Liver (tissue), 2 donors: ENCODE data around the gene DSTYK.

Source experiments
- FOXA1 ChIP-seq: IDR thresholded peaks from 2 replicates; pipeline ENCODE4 v1.6.1; 2016; ENCODE audit warnings: antibody characterized with exemption
- TF ChIP-seq, protein P1 (sequence below): fragments of 150-350 bp; IDR thresholded peaks from 2 replicates; pipeline ENCODE4 v1.5.1; 2017; ENCODE audit warnings: improper control_type of control experiment, low read depth, low read length; ENCODE audit not compliant: missing input control
- TF ChIP-seq, protein P2 (sequence below): IDR thresholded peaks from 2 replicates; pipeline ENCODE4 v1.6.1; 2016; ENCODE audit warnings: antibody characterized with exemption
- donor health status: healthy.

DNA sequence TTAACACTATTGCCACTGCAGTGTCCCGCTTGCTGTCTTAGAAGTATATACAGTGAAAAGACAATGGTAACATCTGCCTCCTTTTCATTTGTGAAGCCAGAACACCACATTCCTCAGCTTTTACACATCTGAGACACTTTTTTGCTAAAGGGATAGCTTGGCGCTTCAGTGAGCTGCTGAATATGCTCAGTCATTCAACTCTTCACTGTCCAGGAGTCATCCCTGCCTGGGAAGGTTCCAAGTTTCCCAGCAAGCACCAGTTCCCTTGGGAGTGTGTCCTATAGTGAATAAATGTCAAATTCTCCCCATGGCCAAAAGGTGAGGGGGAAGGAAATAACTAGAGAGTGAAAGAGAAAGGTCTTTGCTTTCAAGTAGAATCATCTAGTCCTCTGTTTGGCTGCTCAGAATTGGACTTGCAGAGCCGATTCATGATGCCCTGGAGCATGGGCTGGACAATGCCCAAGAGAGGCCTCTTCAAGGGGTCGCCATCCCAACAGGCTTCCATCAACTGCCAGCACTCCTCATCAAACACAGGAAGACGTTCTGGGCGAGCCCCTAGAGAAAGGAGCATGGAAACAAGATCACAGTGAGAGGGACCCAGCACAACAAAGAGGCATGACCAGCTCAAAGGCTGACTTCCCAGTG lies 64.2 kb downstream of the DSTYK start:
- TF ChIP-seq, protein P1, sequence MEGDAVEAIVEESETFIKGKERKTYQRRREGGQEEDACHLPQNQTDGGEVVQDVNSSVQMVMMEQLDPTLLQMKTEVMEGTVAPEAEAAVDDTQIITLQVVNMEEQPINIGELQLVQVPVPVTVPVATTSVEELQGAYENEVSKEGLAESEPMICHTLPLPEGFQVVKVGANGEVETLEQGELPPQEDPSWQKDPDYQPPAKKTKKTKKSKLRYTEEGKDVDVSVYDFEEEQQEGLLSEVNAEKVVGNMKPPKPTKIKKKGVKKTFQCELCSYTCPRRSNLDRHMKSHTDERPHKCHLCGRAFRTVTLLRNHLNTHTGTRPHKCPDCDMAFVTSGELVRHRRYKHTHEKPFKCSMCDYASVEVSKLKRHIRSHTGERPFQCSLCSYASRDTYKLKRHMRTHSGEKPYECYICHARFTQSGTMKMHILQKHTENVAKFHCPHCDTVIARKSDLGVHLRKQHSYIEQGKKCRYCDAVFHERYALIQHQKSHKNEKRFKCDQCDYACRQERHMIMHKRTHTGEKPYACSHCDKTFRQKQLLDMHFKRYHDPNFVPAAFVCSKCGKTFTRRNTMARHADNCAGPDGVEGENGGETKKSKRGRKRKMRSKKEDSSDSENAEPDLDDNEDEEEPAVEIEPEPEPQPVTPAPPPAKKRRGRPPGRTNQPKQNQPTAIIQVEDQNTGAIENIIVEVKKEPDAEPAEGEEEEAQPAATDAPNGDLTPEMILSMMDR = no peak
- TF ChIP-seq, protein P2, sequence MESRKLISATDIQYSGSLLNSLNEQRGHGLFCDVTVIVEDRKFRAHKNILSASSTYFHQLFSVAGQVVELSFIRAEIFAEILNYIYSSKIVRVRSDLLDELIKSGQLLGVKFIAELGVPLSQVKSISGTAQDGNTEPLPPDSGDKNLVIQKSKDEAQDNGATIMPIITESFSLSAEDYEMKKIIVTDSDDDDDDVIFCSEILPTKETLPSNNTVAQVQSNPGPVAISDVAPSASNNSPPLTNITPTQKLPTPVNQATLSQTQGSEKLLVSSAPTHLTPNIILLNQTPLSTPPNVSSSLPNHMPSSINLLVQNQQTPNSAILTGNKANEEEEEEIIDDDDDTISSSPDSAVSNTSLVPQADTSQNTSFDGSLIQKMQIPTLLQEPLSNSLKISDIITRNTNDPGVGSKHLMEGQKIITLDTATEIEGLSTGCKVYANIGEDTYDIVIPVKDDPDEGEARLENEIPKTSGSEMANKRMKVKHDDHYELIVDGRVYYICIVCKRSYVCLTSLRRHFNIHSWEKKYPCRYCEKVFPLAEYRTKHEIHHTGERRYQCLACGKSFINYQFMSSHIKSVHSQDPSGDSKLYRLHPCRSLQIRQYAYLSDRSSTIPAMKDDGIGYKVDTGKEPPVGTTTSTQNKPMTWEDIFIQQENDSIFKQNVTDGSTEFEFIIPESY = no peak
- TF ChIP-seq FOXA1 = no peak
